HG03565 (cell line): Measurements from ENCODE around the gene RGS7.
"Not testable (repeated sequence)": the region's sequence is repeated elsewhere in the genome, so short reads cannot be mapped to it uniquely, and the experiment has no call there.

ENCODE experiments used
- ATAC-seq: cut with Tn5 transposase; IDR thresholded peaks from one replicate; pipeline ENCODE4 v1.9.1; 2021; ENCODE audit warnings: mild to moderate bottlenecking, moderate library complexity; ENCODE audit not compliant: unreplicated experiment

RGS7 gene

DNA sequence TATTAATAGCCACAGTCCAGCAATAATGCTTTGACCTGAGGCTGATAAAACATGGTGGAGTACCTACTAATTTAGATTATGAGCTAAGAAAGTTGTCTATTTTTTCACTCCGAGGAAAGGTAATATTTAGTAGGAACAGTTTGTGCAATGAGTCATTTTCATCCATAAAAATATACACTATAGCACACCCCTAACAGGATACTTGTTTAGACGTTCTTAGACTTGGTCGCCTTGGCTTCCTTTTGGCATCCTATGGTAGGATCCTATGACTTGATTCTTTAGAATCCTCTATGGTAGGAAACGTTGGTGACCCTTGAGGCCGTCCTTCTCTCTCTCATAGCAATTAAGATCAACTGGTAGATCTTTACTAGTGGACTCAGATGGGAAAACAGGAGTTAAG, 81.8 kb downstream of the RGS7 start:
- ATAC-seq = no peak

DNA sequence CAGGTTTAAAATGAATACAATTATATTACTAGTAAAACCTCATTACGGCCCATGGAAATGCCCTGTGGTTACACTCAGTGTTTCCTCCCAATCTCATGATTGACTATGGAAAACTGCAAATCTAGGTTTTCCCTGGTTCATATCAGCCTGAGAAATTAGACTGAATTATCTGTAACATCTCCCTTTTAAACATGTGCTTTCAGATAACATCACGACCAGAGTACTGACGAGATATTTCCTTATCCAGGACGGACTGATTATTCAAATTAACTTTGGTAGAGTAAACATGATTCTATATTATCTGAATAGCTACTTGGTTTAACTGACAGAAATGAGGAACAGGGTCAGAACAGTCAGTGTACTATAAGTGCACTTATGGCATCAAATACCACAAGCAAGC, 82.3 kb downstream of the RGS7 start:
- no peak for ATAC-seq

DNA sequence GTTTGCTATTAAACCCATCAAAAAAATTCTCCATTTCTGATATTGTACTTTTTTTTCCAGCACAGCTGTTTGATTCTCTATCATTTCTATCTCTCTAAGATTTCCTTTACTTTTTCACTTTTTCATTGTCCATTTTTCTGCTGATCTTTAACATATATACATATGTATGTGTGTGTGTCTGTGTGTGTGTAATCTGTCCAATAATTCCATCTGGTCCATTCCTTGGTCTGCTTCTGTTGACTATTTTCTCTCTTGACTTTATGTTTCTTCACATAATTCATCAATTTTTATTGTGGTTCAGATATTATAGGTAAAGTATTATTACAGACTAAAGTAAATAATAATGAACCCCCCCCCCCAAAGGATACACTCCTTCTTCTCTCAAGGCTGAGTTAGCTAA, 84.2 kb downstream of the RGS7 start:
- no peak for ATAC-seq

DNA sequence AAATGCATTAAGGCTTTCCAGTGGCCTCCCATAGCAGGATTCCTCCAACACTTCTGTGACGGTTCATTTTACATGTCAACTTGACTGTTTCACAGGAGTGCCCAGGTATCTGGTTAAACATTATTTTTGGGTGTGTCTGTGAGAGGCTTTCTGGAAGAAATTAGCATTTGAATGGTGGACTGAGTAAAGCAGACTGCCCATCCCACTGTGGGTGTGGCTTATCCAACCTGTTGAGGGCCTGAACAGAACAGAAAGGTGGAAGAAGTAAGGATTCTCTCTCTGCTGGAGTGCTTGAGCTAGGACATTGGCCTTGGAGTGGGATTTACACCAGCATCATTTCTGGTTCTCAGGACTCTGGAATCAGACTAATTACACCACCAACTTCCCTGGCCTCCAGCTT, 85.6 kb downstream of the RGS7 start:
- no peak for ATAC-seq

DNA sequence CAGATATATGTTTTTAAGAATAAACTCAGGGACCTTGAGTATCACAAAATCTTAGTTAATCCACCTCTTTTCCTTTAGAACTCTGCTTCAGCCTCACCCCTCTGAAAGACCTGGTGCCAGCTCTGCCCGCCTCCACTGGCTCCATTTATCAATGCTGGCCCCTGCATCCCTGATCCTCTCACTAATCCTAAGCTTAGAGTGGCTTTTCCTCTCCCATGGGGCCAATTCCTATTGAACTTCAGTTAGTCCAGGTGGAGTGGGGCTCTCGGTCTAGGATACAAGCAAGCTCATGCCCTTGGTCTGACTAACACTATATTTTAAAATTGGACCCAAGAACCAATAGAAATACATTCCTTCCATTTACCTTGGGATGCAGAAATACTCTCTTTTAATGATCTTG, 87.0 kb downstream of the RGS7 start:
- ATAC-seq = no peak

DNA sequence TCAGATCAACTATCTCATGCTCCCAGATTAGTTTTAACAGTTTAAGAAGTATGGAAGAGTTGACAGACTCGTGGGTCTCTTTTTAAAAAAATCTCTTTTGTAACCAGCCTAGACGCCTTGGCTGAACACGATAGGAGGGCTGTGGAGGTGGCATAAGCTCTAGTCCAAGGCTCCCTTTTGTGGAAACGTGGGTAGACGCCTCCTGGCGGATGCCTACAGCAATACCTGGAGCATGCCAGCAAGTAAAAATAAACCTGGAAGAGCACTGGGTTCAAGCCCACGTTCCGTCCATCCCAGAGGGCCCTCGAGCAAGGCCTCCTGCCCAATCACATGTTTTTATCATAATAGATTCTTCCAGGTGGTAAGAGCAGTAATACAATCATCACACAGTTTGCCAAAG, 87.9 kb downstream of the RGS7 start:
- ATAC-seq = no peak

DNA sequence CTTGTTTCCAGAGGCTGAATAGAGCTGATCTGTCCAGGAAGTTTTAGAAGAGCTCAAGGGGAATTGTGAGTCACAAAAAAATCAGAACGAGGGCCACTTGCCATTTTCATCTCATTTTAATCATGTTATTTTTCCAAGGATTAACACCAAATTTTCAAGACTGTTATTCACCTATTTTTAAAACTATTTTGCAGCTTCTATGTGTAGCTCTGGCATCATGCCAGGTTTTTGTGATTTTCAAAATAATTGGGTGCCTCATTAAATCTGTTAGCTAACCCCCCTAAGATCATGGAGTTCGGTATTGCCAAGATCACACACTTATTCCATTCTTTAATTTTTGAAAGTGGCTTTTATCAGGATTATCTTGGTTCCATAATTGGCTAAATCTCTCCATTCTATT, 90.9 kb downstream of the RGS7 start:
- no peak for ATAC-seq

DNA sequence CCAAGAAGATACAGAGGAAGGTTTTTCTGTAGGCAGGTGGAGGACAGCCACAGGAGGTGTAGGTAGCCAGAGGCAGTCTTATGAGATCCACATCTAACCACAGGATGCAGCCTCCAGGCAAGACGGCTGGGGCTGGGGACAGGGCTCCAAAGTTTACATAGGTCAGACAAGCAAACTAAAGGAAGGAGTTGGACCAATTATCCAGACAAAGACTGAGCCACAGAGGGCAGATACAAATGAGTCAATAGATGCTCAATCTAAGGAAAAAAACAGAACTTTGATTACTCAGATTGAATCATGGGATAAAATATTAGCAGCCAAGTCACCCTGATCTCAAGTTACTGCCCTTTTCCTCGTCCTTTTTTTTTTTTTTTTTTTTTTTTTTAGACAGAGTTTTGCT, 91.6 kb downstream of the RGS7 start:
- no peak for ATAC-seq

DNA sequence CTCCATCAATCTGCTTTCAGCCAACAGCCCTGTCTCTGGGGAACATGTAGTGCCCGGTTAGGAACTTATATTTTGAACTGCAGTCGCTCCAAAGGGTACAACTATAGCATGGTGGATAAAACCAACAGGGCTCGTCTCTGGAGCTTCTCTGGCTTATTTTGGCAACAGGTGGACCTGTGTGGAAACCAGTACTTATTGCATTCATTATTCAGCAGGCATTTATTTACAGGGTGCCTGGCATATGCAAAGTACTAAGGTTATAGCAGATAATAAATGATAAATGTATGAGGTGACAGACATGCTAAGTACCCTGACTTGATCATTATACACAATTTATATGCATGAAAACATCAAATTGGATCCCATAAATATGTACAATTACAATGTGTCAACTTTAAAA, 93.7 kb downstream of the RGS7 start:
- no peak for ATAC-seq

DNA sequence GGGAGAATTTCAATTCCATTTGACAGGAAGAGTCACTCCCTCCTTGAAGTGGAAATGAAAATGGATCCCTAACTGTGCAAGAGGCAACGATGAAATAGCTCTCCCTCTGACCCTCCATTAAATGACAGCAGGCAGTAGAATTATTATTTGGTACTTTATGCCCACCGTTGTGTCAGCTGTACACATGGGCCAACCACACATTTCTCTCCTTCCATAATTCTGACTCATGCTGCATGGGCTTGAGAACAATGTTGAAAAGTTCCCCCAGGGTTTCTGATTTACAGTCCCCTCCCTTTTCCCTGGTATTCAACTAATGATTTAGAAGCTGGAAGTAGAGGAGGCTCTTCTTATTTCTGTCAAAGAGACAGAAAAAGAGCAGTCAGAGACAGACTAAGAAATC, 103.5 kb downstream of the RGS7 start:
- ATAC-seq = no peak

DNA sequence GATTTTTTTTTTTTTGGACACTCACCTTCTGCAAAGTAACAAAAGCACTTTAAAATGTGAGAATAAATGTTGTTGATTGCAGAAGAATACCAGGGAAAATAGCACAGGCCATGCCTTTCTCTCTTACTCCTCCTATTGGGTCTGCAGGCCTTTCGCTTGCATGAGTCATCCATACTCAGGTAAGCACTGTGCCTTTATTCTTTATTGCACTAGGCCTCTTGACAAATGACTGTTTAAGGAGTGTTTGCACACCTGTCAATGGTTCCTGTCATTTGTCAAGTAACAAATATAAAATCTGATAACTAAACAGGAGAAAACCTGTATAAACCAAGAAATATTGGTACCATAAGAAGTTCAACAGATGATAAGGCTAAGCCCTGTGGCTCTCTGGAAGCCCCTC, 106.5 kb downstream of the RGS7 start:
- ATAC-seq = no peak

DNA sequence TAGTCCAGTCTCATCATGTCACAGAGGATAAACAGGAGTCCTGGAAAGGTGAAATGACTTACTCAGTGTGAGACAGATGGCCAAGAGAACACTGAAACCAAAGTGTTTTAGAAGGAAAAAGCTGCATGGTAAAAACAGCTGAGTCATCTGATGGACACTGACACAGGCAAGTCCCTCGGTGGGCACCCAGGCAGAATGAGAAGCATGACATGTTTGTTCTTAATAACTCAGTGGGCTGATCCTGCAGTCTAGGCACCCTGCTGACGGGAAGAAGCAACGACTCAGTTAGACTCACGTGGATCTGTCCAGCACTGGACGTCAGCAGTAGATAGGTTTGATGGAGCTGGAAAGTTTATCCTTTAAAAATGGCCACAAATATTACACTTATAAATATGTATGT, 116.9 kb downstream of the RGS7 start:
- no peak for ATAC-seq

DNA sequence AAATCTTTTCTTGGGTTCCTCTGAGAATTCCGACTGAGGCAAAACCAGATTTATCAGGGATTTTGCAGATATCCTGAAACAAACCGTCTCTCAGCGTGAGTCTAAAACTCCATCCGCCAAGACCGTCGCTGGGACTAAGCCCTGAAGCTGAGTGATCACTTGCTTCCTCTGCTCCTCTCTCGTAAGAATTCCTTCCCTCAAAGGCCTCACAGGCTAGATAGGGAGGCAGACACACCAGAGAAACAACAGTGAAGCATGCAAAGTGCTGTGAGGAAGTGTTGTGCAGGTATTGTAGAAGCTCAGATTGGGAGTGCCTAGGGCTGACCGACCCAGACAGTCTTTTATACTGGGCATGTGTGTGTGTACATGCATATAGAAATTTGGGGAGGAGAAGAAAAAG, 119.1 kb downstream of the RGS7 start:
- ATAC-seq = no peak

DNA sequence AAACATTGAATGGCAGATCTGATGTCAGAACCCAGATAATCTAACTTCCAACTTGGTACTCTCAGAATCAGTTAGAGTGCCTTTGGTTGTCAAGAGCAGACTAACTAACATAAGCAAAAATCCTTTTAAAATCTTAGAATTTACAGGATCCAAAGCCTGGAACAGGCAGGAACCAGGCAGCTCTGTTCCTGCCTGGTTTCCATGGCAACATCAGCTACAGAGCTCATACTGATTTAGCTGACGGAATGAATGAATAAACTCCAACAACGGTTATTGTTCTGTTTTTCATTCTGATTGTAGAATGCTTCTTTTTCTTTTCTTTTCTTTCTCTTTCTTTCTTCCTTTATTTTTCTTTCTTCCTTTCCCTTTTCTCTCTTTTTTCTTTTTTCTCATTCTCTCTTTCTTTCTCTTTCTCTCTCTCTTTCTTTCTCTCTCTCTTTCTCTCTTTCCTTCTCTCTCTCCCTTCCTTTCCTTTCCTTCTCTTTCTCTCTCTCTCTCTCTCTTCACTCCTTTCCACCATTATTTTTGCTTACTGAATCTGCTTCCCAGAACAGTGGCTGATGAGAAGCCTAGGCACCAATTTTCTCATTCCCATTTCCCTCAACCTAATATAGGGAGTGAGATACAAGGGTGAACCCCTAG, 121.6 kb downstream of the RGS7 start:
- ATAC-seq = no peak

DNA sequence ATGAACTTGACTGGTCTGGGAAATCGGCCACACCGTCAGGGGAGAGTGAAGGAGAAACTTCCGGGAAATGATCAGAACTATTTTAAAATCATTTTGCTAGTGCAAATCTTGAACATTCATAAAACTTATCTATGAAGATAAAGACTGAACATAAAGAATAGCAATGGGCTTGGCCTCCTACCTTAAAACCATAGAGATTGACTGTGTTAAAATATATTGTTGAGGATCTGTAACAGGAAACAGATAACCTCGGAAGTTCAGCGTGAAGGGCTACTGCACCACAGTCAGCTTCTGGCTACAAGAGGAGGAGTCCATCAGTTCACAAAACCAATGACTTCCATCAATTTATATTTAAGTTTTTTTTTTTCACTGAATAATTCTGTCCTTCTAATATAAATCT, 127.3 kb downstream of the RGS7 start:
- ATAC-seq = no peak

DNA sequence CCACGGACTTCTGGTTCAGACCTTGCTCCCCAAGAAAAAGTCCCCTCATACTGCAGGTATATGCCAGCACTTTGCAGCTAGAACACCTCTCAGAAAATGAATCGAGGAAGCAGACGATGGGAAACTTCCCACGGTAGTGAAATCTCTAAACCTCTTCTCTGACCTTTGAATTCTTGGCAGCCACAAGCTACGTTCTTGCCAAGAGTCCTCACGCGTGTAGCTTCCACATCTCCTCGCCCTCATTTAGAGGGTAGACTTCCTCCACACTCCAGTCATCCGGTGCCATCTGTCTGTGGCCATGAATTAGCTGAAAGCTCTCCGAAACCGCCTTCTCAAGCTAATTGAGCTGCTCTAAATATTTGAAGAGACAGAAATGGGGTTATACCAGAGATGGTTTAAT, 127.8 kb downstream of the RGS7 start:
- no peak for ATAC-seq

DNA sequence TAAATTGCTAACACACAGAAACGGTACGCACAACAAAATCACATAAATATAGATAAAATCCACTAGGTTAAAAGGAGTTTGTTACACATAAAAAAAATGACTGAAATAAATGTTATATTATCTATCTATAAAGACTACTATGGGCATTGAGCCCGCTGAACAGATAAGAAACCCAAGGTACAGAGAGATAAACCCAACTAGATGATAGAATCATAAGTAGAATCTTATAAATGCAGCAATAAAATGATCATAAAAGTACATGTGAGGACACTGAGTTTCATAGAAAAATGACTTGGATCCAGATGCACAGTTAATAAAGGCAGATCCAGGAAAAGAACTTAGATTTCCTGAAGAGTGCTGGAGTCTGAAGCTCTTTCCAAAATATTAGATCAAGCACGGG, 128.7 kb downstream of the RGS7 start:
- ATAC-seq = no peak

DNA sequence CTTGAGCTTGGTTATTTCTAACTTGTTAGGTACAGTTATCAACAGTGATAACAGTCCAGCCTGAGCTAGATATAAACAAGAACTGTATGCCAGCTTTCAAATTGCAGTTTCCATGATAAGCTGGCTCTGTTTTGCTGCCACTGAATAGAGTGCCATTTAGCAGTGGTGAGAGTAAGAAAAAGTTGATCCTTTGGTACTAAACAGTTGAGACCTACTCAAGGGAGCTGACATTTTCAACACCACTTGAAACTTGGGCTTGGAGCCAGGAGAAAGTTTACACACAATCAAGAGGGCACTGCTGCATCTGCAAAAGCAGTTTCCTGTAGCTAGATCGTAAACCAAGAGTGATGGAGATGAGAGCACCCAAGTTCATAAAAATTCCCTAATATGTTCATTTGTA, 131.3 kb downstream of the RGS7 start:
- no peak for ATAC-seq

DNA sequence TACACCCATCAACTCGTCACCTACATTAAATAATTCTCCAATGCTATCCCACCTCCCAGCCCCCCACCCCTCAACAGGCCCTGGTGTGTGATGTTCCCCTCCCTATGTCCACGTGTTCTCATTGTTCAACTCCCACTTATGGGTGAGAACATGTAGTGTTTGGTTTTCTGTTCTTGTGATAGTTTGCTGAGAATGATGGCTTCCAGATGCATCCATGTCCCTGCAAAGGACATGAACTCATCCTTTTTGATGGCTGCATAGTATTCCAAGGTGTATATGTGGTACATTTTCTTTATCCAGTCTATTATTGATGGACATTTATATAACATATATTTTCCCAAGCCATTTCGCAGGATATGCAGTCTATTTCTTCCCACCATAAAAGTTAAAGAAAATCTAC, 132.8 kb downstream of the RGS7 start:
- not testable (repeated sequence) for ATAC-seq

DNA sequence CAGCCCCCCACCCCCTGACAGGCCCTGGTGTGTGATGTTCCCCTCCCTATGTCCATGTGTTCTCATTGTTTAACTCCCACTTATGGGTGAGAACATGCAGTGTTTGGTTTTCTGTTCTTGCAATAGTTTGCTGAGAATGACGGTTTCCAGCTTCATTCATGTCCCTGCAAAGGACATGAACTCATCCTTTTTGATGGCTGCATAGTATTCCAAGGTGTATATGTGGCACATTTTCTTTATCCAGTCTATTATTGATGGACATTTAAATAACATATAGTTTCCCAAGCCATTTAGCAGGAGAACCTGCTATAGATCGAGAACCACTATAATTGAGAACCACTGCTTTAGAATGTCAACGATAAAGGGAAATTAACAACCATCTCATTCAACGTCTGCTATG, 134.2 kb downstream of the RGS7 start:
- ATAC-seq = not testable (repeated sequence)

DNA sequence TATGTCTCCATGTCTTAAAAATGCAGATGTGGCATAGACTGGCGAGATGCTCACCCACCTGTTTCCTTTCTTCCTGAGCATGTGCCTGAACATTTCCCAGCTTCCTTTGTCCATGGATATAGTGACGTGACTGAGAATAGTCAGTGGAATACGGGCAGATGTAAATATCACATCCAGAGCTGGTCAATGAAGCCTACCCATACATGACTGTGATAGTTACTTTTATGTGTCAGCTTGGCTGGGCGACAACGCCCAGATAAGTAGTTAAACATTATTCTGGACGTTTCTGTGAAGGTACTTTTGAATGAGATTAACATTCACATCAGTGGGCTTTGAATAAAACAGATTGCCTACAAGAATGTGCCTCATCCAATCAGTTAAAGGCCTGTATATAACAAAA, 135.7 kb downstream of the RGS7 start:
- ATAC-seq = no peak

DNA sequence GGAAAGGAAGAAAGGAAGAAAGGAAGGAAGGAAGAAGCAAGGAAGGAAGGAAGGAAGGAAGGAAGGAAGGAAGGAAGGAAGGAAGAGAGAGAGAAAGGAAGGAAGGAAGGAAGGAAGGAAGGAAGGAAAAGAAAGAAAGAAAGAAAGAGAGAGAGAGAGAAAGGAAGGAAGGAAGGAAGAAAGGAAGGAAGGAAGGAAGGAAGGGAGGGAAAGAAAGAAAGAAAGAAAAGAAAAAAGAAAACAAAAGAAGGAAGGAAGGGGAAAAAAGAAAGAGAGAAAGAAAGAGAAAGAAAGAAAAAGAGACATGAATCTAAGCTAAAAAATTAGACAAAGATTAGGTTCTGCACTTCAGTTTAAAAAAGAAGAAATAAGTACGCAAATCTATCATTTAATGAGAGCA, 136.1 kb downstream of the RGS7 start:
- ATAC-seq = not testable (repeated sequence)

DNA sequence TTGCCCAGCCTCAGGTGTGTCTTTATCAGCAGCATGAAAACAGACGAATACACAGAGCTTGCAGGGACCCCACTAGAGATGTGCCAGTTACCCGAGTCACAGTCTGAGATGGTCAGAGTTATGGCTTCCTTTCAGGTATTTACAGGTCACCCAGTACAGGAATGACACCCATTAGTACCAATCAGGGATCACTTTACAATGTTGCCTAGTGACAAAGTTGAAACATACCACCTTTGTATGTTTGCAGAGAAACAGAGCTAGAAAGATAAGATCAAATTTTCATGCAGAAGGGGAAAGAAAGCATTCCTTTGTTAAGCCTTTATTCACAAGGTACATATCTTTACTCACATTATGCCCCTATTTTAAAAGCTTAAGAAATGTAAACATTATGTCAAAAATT, 137.6 kb downstream of the RGS7 start:
- ATAC-seq = no peak

DNA sequence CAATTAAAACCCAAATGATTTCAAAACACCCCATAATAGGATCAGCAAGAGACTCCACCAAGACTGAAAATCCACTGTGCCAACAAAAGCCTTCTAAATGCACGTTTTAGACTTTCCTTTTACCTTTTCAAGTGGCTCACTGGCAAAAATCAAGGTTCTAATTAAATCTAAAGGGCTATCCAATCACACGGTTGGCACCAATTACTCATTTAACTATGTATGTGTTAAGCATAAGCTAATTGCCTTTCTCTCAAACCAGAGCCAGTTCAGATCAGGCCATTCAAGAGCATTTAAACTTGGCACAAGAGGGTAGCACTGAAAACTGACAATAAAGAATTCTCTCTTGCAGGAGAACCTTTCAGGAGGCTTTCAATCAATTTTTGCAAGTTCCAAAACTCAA, 139.5 kb downstream of the RGS7 start:
- no peak for ATAC-seq
